IMR-90 (cell line): ENCODE measurements around the gene PCSK6. TPM values are rescaled to one million over a fixed set of nuclear protein-coding genes. Genes with fewer than 3 reads are reported as not detected.

Experiments
- ATAC-seq: fragments of 200-7000 bp; cut with Tn5 transposase; 2 replicates; pipeline ENCODE4 v1.9.1; 2020; ENCODE audit warnings: low read depth, mild to moderate bottlenecking, moderate library complexity
- BruUV-seq: library from RNA; stranded (reverse); fragments of 400-500 nt; replicated peaks from 2 replicates; lab custom pipeline; 2021; lab: Mats Ljungman, UMichigan
- CTCF ChIA-PET: fragments of 300-600 bp; formaldehyde crosslinking; extraction: SDS; loops from one replicate; lab custom pipeline; 2021; ENCODE audit warnings: antibody characterized with exemption; lab: Yijun Ruan, JAX
- POLR2A ChIA-PET: fragments of 300-600 bp; sonication (Branson Sonifier 250); formaldehyde crosslinking; loops from one replicate; lab custom pipeline; 2022; ENCODE audit warnings: antibody characterized with exemption; ENCODE audit not compliant: unreplicated experiment; lab: Charles Lee
- DNase-seq: peaks from one replicate; pipeline ENCODE4 v3.0.0; 2013
- H2AFZ ChIP-seq: replicated peaks from 2 replicates; pipeline ENCODE3; 2013; ENCODE audit warnings: low read length, mild to moderate bottlenecking; ENCODE audit not compliant: poor library complexity
- H2AK5ac ChIP-seq: 2 replicates; pipeline ENCODE4 v1.6.1; 2013; ENCODE audit warnings: low read depth, low read length, inconsistent platforms
- H2AK9ac ChIP-seq: replicated peaks from 2 replicates; pipeline ENCODE3; 2013; ENCODE audit warnings: mild to moderate bottlenecking, low read depth, low read length, moderate library complexity; ENCODE audit not compliant: poor library complexity
- H2BK120ac ChIP-seq: 2 replicates; pipeline ENCODE4 v1.6.1; 2013; ENCODE audit warnings: low read depth, low read length, inconsistent platforms
- H2BK15ac ChIP-seq: 3 replicates; pipeline ENCODE4 v1.6.1; 2013; ENCODE audit warnings: low read depth, low read length, inconsistent platforms
- H2BK20ac ChIP-seq: 2 replicates; pipeline ENCODE4 v1.6.1; 2013; ENCODE audit warnings: low read depth, mild to moderate bottlenecking, inconsistent platforms, low read length, moderate library complexity
- H2BK5ac ChIP-seq: 2 replicates; pipeline ENCODE4 v1.6.1; 2013; ENCODE audit warnings: mild to moderate bottlenecking, low read depth, low read length, inconsistent platforms; ENCODE audit not compliant: poor library complexity, severe bottlenecking
- H3K14ac ChIP-seq: replicated peaks from 2 replicates; pipeline ENCODE4 v1.6.1; 2013; ENCODE audit warnings: low read depth, low read length, inconsistent platforms
- H3K18ac ChIP-seq: 2 replicates; pipeline ENCODE4 v1.6.1; 2013; ENCODE audit warnings: low read depth, low read length, control low read depth
- H3K23ac ChIP-seq: 2 replicates; pipeline ENCODE4 v1.6.1; 2013; ENCODE audit warnings: low read depth, low read length, inconsistent platforms
- H3K27ac ChIP-seq: 2 replicates; pipeline ENCODE4 v1.5.1; 2013; ENCODE audit warnings: mild to moderate bottlenecking, control low read depth, low read length; ENCODE audit not compliant: insufficient read depth
- H3K27me3 ChIP-seq: 2 replicates; pipeline ENCODE4 v1.6.1; 2013; ENCODE audit warnings: low read length; ENCODE audit not compliant: control insufficient read depth, insufficient read depth
- H3K36me3 ChIP-seq: 2 replicates; pipeline ENCODE4 v1.6.1; 2013; ENCODE audit warnings: low read length, mixed read lengths; ENCODE audit not compliant: control insufficient read depth, insufficient read depth
- H3K4ac ChIP-seq: 2 replicates; pipeline ENCODE4 v1.6.1; 2013; ENCODE audit warnings: low read depth, low read length, inconsistent platforms
- H3K4me1 ChIP-seq: 2 replicates; pipeline ENCODE4 v1.6.1; 2013; ENCODE audit warnings: low read length, mixed read lengths; ENCODE audit not compliant: control insufficient read depth, insufficient read depth
- H3K4me2 ChIP-seq: 2 replicates; pipeline ENCODE4 v1.6.1; 2013; ENCODE audit warnings: low read depth, mild to moderate bottlenecking, control low read depth, low read length, moderate library complexity
- H3K4me3 ChIP-seq: 2 replicates; pipeline ENCODE4 v1.5.1; 2013; ENCODE audit warnings: low read depth, mild to moderate bottlenecking, control low read depth, low read length, moderate library complexity; ENCODE audit not compliant: insufficient read depth
- H3K56ac ChIP-seq: 2 replicates; pipeline ENCODE4 v1.6.1; 2013; ENCODE audit warnings: low read length, inconsistent platforms; ENCODE audit not compliant: insufficient read depth; ENCODE audit errors: extremely low read depth
- H3K79me1 ChIP-seq, 2 experiments: 2 replicates each; pipeline ENCODE4 v1.6.1; 2013; ENCODE audit warnings: low read length in 2 of 2, inconsistent platforms in 1 of 2, low read depth in 1 of 2
- H3K9ac ChIP-seq: 2 replicates; pipeline ENCODE4 v1.6.1; 2013; ENCODE audit warnings: low read depth, low read length, control low read depth
- H3K9me1 ChIP-seq: 2 replicates; pipeline ENCODE4 v1.6.1; 2013; ENCODE audit warnings: low read length, inconsistent platforms; ENCODE audit not compliant: insufficient read depth
- H3K9me3 ChIP-seq: 2 replicates; pipeline ENCODE4 v1.6.1; 2013; ENCODE audit warnings: low read length; ENCODE audit not compliant: control insufficient read depth, insufficient read depth
- H4K20me1 ChIP-seq: 2 replicates; pipeline ENCODE4 v1.6.1; 2013; ENCODE audit warnings: low read length, inconsistent platforms; ENCODE audit not compliant: insufficient read depth
- H4K5ac ChIP-seq: 2 replicates; pipeline ENCODE4 v1.6.1; 2013; ENCODE audit warnings: mild to moderate bottlenecking, low read depth, low read length, control low read depth
- H4K8ac ChIP-seq, 2 experiments: 2 replicates each; pipeline ENCODE4 v1.6.1; 2013; ENCODE audit warnings: low read depth in 2 of 2, low read length in 2 of 2, control low read depth in 1 of 2, inconsistent platforms in 1 of 2
- H4K91ac ChIP-seq: 2 replicates; pipeline ENCODE4 v1.6.1; 2013; ENCODE audit warnings: low read depth, low read length, inconsistent platforms; ENCODE audit not compliant: insufficient read depth
- BHLHE40 ChIP-seq: fragments of 150-350 bp; IDR thresholded peaks from 2 replicates; pipeline ENCODE4 v1.6.1; 2016; ENCODE audit warnings: mild to moderate bottlenecking, low read depth, low read length
- CEBPB ChIP-seq: IDR thresholded peaks from 2 replicates; pipeline ENCODE4 v1.6.1; 2012; ENCODE audit warnings: low read depth, low read length, improper control_type of control experiment
- CHD1 ChIP-seq: IDR thresholded peaks from 2 replicates; pipeline ENCODE4 v1.6.1; 2012; ENCODE audit warnings: low read depth, low read length, improper control_type of control experiment
- ELK1 ChIP-seq: fragments of 150-350 bp; IDR thresholded peaks from 2 replicates; pipeline ENCODE4 v1.6.1; 2016; ENCODE audit warnings: low read depth, mild to moderate bottlenecking, low read length, moderate library complexity, borderline replicate concordance
- FOS ChIP-seq: fragments of 150-350 bp; IDR thresholded peaks from 2 replicates; pipeline ENCODE4 v1.6.1; 2016; ENCODE audit warnings: low read depth, low read length
- MAFK ChIP-seq: IDR thresholded peaks from 2 replicates; pipeline ENCODE4 v1.6.1; 2012; ENCODE audit warnings: low read depth, low read length, improper control_type of control experiment
- MAZ ChIP-seq: IDR thresholded peaks from 2 replicates; pipeline ENCODE4 v1.6.1; 2012; ENCODE audit warnings: low read depth, mild to moderate bottlenecking, low read length, improper control_type of control experiment, moderate library complexity, borderline replicate concordance
- MXI1 ChIP-seq: IDR thresholded peaks from 2 replicates; pipeline ENCODE4 v1.6.1; 2012; ENCODE audit warnings: low read depth, mild to moderate bottlenecking, low read length, moderate library complexity, borderline replicate concordance
- NFE2L2 ChIP-seq: fragments of 150-350 bp; IDR thresholded peaks from 2 replicates; pipeline ENCODE4 v1.6.1; 2016; ENCODE audit warnings: low read depth, mild to moderate bottlenecking, low read length
- POLR2A ChIP-seq: IDR thresholded peaks from 2 replicates; pipeline ENCODE4 v1.6.1; 2012; ENCODE audit warnings: mild to moderate bottlenecking, low read depth, low read length
- RAD21 ChIP-seq: IDR thresholded peaks from 2 replicates; pipeline ENCODE4 v1.6.1; 2012; ENCODE audit warnings: low read length, improper control_type of control experiment
- RCOR1 ChIP-seq: IDR thresholded peaks from 2 replicates; pipeline ENCODE4 v1.6.1; 2012; ENCODE audit warnings: mild to moderate bottlenecking, low read length, improper control_type of control experiment; ENCODE audit not compliant: insufficient replicate concordance
- RFX5 ChIP-seq: IDR thresholded peaks from 2 replicates; pipeline ENCODE4 v1.8.0; 2012; ENCODE audit warnings: low read depth, mild to moderate bottlenecking, low read length, moderate library complexity
- SMC3 ChIP-seq: fragments of 150-350 bp; IDR thresholded peaks from 2 replicates; pipeline ENCODE4 v1.6.1; 2016; ENCODE audit warnings: low read depth, mild to moderate bottlenecking, antibody characterized with exemption, low read length, moderate library complexity
- USF2 ChIP-seq: fragments of 150-350 bp; IDR thresholded peaks from 2 replicates; pipeline ENCODE4 v1.6.1; 2017; ENCODE audit warnings: mild to moderate bottlenecking, antibody characterized with exemption, low read length, low read depth
- WGBS, 2 experiments: methylation state at CpG; one replicate each; pipeline versions ENCODE4 v1.1.5 to v1.1.7; 2013; ENCODE audit warnings: missing lambda C conversion rate in 2 of 2; ENCODE audit not compliant: insufficient read length in 1 of 2; ENCODE audit errors: extremely low coverage in 2 of 2; 5-methylcytosine and 5-hydroxymethylcytosine counted together
- dilution Hi-C: fragments of 300-500 bp; cut with HindIII; formaldehyde crosslinking; loops from one replicate; pipeline ENCODE4 v1.14.3; 2018; ENCODE audit warnings: low sequenced_read_pairs; ENCODE audit not compliant: unreplicated experiment
- in situ Hi-C: fragments of 300-500 bp; cut with MboI; formaldehyde crosslinking; loops from 3 replicates; pipeline ENCODE4 v1.14.3; 2019; ENCODE audit warnings: low sequenced_read_pairs, inconsistent platforms, mixed read lengths
- intact Hi-C: fragments of 100-400 bp; cut with micrococcal nuclease; formaldehyde crosslinking; loops from 2 replicates; pipeline ENCODE4 v1.10.0; 2022
- polyA plus RNA-seq, 3 experiments: library from polyadenylated mRNA; depleted of rRNA; stranded (reverse); fragments of >200 nt; gene quantifications; 2 replicates each; pipeline ENCODE4 v1.2.3, GENCODE V29; 2012; ENCODE audit warnings: low replicate concordance in 1 of 3
- total RNA-seq: library from RNA; depleted of rRNA; stranded (reverse); fragments of >200 nt; gene quantifications from 2 replicates; pipeline ENCODE4 v1.2.3, GENCODE V29; 2012
- TF ChIP-seq, protein P1 (sequence below): conservative IDR thresholded peaks from 2 replicates; pipeline ENCODE4 v1.5.1; 2012; ENCODE audit warnings: mild to moderate bottlenecking, low read depth, low read length, improper control_type of control experiment

PCSK6 gene
- total and polyA plus RNA-seq, 2 of the 4 experiments (the other 2 are of a cell fraction), result not detected

DNA sequence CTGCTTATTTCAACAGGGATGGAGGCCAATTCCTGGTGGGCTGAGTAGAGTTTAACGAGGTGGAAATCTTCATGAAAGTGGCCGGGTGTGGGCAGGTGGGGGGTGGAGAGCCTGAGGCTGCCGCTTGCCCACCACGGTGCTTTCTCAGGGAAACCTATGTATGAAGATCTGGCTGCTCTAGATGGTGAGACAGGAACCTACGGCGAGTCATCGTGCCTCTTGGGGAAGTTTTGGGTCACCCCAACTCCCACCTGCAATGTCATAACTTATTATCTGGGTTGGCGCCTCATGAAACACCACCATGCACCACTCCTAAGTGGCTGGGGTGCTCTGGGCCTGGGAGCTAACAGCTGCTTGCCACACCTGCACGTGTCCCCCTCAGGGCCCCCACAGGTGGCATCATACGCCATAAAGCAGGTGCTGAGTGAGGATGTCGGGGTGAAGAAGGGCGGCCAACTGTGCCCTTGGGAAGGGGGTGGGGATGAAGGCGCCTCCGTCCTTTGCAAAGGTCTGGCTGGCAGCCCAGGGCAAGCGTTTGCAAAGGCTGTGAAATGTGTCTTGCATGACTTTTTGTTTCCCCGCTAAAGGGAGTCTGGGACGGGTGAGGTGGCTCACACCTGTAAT lies 166.5 kb downstream of the PCSK6 start:
- 20% methylated on average over 1 of the region's 17 CpGs; no CpG with 5 or more reads in 1 of the 2 experiments for WGBS, 2 experiments
- Histone ChIP-seq H3K23ac (no peak overlapping the region), H2BK15ac (no peak overlapping the region), H2BK20ac (no peak overlapping the region), H3K4me3 (no peak overlapping the region), H4K20me1 (no peaks in the 10 kb centered on the region), H3K4me2 (no peak overlapping the region), H3K27me3 (peaks cover 44% of the 10 kb centered on the region), H2AK9ac (no peak overlapping the region), H2BK120ac (no peak overlapping the region), H3K9me1 (no peaks in the 10 kb centered on the region), H3K14ac (no peak overlapping the region), H3K56ac (no peak overlapping the region), H3K27ac (no peak overlapping the region), H4K91ac (no peak overlapping the region), H3K9me3 (no peaks in the 10 kb centered on the region), H2AK5ac (no peak overlapping the region), H3K18ac (no peak overlapping the region), H3K4ac (no peak overlapping the region), H4K5ac (no peak overlapping the region), H3K79me1 (no peaks in the 10 kb centered on the region), H3K4me1 (no peaks in the 10 kb centered on the region), H4K8ac (no peak overlapping the region), H2AFZ (no peak overlapping the region), H2BK5ac (no peak overlapping the region), H3K9ac (no peak overlapping the region), H3K36me3 (no peaks in the 10 kb centered on the region)
- in situ Hi-C loops (no loop called here), intact Hi-C loops (no loop called here), dilution Hi-C loops (no loop called here)
- DNase-seq (no peak), ATAC-seq (no peak)
- no TSS peak for BruUV-seq
- POLR2A ChIA-PET, result no interaction called here
- TF ChIP-seq CHD1 (no peak), MAZ (no peak), CEBPB (no peak), FOS (no peak), BHLHE40 (no peak), RCOR1 (no peak), RFX5 (no peak), NFE2L2 (no peak), MXI1 (no peak), POLR2A (no peak), ELK1 (no peak), USF2 (no peak), SMC3 (no peak), MAFK (no peak), RAD21 (no peak)
- TF ChIP-seq, protein P1, sequence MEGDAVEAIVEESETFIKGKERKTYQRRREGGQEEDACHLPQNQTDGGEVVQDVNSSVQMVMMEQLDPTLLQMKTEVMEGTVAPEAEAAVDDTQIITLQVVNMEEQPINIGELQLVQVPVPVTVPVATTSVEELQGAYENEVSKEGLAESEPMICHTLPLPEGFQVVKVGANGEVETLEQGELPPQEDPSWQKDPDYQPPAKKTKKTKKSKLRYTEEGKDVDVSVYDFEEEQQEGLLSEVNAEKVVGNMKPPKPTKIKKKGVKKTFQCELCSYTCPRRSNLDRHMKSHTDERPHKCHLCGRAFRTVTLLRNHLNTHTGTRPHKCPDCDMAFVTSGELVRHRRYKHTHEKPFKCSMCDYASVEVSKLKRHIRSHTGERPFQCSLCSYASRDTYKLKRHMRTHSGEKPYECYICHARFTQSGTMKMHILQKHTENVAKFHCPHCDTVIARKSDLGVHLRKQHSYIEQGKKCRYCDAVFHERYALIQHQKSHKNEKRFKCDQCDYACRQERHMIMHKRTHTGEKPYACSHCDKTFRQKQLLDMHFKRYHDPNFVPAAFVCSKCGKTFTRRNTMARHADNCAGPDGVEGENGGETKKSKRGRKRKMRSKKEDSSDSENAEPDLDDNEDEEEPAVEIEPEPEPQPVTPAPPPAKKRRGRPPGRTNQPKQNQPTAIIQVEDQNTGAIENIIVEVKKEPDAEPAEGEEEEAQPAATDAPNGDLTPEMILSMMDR, result no peak
- CTCF ChIA-PET, result no interaction called here
